ENCODE measurements around the gene DEPDC1B. TPM values are rescaled to one million over a fixed set of nuclear protein-coding genes. Genes with fewer than 3 reads are reported as not detected.
"Not testable (repeated sequence)": the region's sequence is repeated elsewhere in the genome, so short reads cannot be mapped to it uniquely, and the experiment has no call there.

The DEPDC1B gene
- total RNA-seq, 4 donors from 2014 or later = 8.2 TPM; not detected in 3

- TF ChIP-seq CTCF (IDR thresholded peaks at IDR 0.05) = no peak
- Histone ChIP-seq H3K4me1 (no peaks in the 10 kb centered on the region), H3K4me3 (no peak overlapping the region), H3K36me3 (no peaks in the 10 kb centered on the region), H3K9me3 (no peaks in the 10 kb centered on the region), H3K27ac (no peak overlapping the region), H3K27me3 (no peaks in the 10 kb centered on the region)
- DNase-seq = no peak
- intact Hi-C loops (cut with DNase I; ENCODE audit: low total_unique reads) = no loop called here
Measured at GRCh38 chr5:60594715-60595477, 105.1 kb downstream of the DEPDC1B start.

DNA sequence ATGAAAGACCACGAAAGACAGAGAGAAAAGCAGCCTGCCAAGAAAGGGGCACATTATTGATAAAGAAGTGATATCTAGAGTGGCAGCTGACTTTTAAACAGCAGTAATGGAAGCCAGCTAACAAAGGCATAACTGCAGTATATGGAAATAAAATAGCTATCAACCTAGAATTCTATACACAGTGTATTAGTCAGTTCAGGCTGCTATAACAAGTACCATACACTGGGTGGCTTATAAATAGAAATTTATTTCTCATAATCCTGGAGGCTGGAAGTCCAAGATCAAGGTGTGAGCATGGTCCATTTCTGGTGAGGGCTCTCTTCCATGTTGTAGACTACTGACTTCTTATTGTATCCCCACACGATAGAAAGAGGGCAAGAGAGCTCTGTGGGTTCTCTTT lies 109.8 kb downstream of the DEPDC1B start:
- intact Hi-C loops (cut with DNase I; ENCODE audit: low total_unique reads) = no loop called here
- no peak overlapping the region for H3K27ac ChIP-seq
- H3K4me3 ChIP-seq = no peak overlapping the region

GRCh38 chr5:60587312-60587711 lies 112.7 kb downstream of the DEPDC1B start:
- H3K9me3 ChIP-seq; intact Hi-C loops (cut with DNase I; ENCODE audit: low total_unique reads); H3K36me3 ChIP-seq; H3K27me3 ChIP-seq; H3K27ac ChIP-seq; DNase-seq; H3K4me1 ChIP-seq; H3K4me3 ChIP-seq: not testable (repeated sequence)

More for the DNA sequence above, 109.8 kb downstream of the DEPDC1B start:
- TF ChIP-seq CTCF (IDR thresholded peaks at IDR 0.05) (no peak), POLR2A (IDR thresholded peaks at IDR 0.05) (no peak)
- no peak for DNase-seq
- no peaks in the 10 kb centered on the region for H3K27me3 ChIP-seq
- H3K4me1 ChIP-seq = no peaks in the 10 kb centered on the region
- H3K9me3 ChIP-seq = no peaks in the 10 kb centered on the region
- no peaks in the 10 kb centered on the region for H3K36me3 ChIP-seq

DNA sequence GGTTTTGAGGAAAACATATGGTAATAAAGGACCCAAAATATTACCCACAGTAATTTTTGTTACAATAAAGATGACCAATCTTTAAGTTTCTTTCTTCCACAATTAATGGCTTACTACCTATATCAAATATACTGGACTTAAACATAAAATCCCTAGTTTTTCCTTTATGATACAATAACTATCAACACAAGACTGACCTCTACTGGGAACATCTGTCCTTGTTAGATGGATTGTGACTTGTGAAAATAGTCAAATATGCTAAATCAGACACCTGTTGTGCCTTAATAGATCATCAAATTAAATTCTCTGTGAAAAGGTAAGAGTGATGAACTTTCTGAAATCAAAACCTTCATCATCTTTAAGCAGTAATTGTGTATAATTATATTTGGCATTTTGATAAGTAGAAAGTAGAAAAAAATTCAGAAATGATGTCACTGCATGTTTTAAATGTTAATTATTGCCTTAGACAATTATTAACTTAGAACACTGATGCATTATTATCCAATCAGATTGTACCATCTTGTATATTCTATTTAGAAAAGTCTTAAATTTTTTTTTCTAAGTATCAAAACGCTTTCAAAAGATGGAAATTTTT lies 113.6 kb downstream of the DEPDC1B start:
- Histone ChIP-seq H3K27me3 (no peaks in the 10 kb centered on the region), H3K4me1 (no peaks in the 10 kb centered on the region), H3K36me3 (no peaks in the 10 kb centered on the region), H3K4me3 (no peak overlapping the region), H3K27ac (no peak overlapping the region), H3K9me3 (no peaks in the 10 kb centered on the region)
- no peak for DNase-seq
- TF ChIP-seq CTCF (IDR thresholded peaks at IDR 0.05) = peak in 3 of 4 experiments; percentile 18 to 38 (median 37)
- no peak for TF ChIP-seq POLR2A (IDR thresholded peaks at IDR 0.05)
- intact Hi-C loops (cut with DNase I; ENCODE audit: low total_unique reads) = no loop called here

GRCh38 chr5:60585618-60586017 lies 114.3 kb downstream of the DEPDC1B start:
- H3K9me3 ChIP-seq = no peaks in the 10 kb centered on the region
- H3K4me3 ChIP-seq = no peak overlapping the region
- H3K27ac ChIP-seq = no peak overlapping the region
- no peak for TF ChIP-seq CTCF (IDR thresholded peaks at IDR 0.05)
- TF ChIP-seq POLR2A (IDR thresholded peaks at IDR 0.05) = no peak
- H3K27me3 ChIP-seq = no peaks in the 10 kb centered on the region
- DNase-seq = no peak
- intact Hi-C loops (cut with DNase I; ENCODE audit: low total_unique reads) = no loop called here
- no peaks in the 10 kb centered on the region for H3K36me3 ChIP-seq
- H3K4me1 ChIP-seq = no peaks in the 10 kb centered on the region

Data from uterus (tissue), 4 donors.